GM12892 (cell line): Measurements from ENCODE around the gene SLC22A3.

ENCODE experiments used
- POLR2A ChIP-seq: IDR thresholded peaks from 2 replicates; pipeline ENCODE4 v1.6.1; 2011; ENCODE audit warnings: low read depth, low read length, control low read depth
- POLR2AphosphoS5 ChIP-seq: IDR thresholded peaks from 2 replicates; pipeline ENCODE4 v1.6.1; 2011; ENCODE audit warnings: low read depth, low read length, control low read depth
- TAF1 ChIP-seq: IDR thresholded peaks from 2 replicates; pipeline ENCODE4 v1.6.1; 2011; ENCODE audit warnings: low read depth, mild to moderate bottlenecking, control low read depth, low read length, borderline replicate concordance

- TF ChIP-seq POLR2A (no peak), POLR2AphosphoS5 (no peak), TAF1 (no peak)
These were observed 90.3 kb downstream of the SLC22A3 start for GRCh38 chr6:160438481-160438880.
